GM18511 (cell line): Measurements from ENCODE around the gene CTR9.
"Not testable (repeated sequence)": the region's sequence is repeated elsewhere in the genome, so short reads cannot be mapped to it uniquely, and the experiment has no call there.

ENCODE experiments used
- ATAC-seq: cut with Tn5 transposase; IDR thresholded peaks from one replicate; pipeline ENCODE4 v1.9.1; 2021; ENCODE audit warnings: mild to moderate bottlenecking, moderate library complexity; ENCODE audit not compliant: unreplicated experiment

The CTR9 gene

DNA sequence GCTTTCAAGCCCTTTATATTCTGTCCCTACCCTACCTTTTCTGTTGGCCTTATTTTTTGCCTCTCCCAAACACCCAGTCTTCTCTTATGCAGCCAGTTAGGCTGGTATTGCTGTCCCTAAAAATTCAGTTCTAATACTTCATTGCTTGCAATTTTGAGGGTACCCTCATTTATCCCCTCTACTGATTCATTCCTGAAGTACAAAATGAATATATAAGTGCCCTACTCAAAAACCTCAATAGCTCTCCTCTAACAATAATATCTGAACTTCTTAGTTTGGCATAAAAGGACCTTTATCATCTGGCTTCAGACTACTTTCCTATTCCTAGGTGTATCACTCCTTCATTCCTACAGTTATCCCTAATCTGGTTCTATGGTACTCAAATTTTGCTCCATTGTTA lies 62.9 kb downstream of the CTR9 start:
- no peak for ATAC-seq

DNA sequence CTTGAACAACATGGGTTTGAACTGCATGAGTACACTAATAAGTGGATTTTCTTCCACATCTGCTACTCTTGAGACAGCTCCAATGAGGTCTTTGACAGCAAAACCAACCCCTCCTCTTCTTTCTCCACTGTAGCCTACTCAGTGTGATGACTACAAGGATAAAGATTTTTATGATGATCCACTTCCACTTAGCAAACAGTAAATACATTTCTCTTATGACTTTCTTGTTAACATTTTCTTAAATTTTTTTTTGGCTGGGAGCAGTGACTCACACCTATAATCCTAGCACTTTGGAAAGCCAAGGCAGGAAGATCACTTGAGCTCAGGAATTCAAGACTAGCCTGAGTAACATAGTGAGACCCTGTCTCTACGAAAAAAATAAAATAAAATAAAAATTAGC lies 67.5 kb downstream of the CTR9 start:
- no peak for ATAC-seq

DNA sequence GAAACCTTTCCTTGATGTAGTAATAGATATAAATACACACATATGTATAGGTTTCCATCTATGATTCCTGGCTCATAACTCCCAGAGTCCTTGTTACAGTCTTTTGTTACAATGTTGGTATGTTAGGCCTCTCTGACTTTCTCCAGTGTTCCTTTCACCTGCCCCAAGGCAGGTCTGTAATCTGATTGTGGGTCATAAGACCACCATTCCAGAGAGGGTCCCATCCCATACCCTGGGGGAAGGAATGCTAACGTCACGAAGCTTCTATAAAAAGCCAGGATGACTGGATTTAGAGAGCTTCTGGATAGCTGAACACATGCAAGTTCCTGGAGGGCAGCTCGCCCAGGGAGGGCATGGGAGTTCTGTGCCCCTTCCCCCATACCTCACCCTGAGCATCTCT lies 71.4 kb downstream of the CTR9 start:
- ATAC-seq = not testable (repeated sequence)

DNA sequence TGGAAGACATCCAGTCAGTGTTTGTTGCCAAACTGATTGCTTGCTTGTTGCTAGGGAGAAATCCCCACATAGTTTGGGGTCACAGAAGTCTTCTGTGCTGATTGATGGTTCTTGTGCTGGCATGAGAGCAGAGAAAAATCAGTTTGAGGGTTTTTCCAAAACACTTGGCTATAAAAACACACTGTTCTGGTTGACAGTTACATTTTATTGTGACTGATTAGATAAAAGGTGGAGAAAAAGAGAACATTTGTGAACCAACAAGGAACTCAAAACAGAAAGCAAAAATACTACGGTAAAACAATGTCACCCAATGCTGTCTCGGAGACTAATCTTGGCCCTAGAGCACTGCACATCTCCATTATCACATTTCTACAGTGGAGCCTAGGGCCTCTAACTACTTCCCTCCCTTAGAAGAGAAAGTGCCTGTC lies 72.1 kb downstream of the CTR9 start:
- ATAC-seq = no peak

DNA sequence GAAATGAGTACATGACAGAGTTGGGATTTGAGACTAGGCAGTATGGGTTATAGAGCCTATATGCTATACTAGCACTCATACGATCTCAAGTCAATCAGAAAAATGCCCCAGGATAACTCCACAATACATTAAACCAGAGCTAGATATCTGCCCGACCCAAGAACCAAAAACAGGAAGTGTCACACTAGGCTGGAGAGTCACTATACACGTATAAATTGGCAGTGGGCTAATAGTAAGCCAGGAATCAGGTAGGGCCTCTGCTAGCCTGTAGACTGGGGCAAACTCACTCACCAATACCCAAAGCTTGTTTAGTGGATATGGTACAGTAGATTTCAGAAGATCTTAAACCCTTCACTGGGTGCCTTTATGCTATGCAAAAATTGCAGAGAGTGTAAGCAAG lies 73.8 kb downstream of the CTR9 start:
- peak; percentile 78 for ATAC-seq

DNA sequence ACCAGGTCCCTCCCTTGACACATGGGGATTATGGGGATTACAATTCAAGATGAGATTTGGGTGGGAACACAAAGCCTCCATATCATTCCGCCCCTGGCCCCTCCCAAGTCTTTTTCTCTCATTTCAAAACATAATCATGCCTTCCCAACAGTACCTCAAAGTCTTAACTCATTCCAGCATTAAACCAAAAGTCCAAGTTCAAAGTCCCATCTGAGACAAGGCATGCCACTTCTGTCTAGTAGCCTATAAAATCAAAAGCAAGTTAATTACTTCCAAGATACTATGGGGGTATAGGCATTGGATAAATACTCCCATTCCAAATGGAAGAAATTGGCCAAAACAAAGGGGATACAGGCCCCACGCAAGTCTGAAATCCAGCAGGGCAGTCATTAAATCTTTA lies 77.4 kb downstream of the CTR9 start:
- no peak for ATAC-seq

DNA sequence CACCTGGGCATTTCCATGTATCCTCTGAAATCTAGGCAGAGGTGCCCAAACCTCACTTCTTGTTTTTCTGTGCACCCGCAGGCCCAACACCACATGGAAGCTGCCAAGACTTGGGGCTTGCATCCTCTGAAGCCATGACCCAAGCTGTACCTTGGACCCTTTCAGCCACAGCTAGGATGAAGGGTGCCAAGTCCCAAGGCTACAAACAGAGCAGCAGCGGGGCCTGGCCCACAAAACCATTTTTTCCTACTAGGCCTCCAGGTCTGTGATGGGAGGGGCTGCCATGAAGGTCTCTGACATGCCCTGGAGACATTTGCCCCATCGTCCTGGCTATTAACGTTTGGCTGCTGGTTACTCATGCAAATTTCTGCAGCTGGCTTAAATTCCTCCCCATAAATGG lies 78.1 kb downstream of the CTR9 start:
- no peak for ATAC-seq
